NT2/D1 (cell line): ENCODE measurements around the gene RBM12.

Source experiments
- SUZ12 ChIP-seq: IDR thresholded peaks from 2 replicates; pipeline ENCODE4 v1.6.1; 2011; ENCODE audit not compliant: insufficient read length, insufficient read depth; ENCODE audit errors: extremely low read depth
- YY1 ChIP-seq: IDR thresholded peaks from 2 replicates; pipeline ENCODE4 v1.6.1; 2011; ENCODE audit not compliant: insufficient read length, insufficient read depth
- ZNF274 ChIP-seq: IDR thresholded peaks from 2 replicates; pipeline ENCODE4 v1.6.1; 2011; ENCODE audit warnings: mild to moderate bottlenecking, low read depth, low read length

GRCh38 chr20:35637276-35637675 is 27.4 kb downstream of the RBM12 start:
- no peak for TF ChIP-seq ZNF274
- TF ChIP-seq YY1, result no peak
- TF ChIP-seq SUZ12, result no peak
